PFSK-1 (cell line): ENCODE data around the gene PRSS57.

Source experiments
- POLR2AphosphoS5 ChIP-seq: IDR thresholded peaks from 2 replicates; pipeline ENCODE4 v1.6.1; 2012; ENCODE audit warnings: low read depth, mild to moderate bottlenecking, control low read depth, low read length, moderate library complexity
- TF ChIP-seq, protein P1 (sequence below), 2 experiments: IDR thresholded peaks; 2 replicates each; pipeline versions ENCODE4 v1.6.1 to v1.8.0; 2011 to 2012; ENCODE audit warnings: low read depth in 2 of 2, low read length in 2 of 2, control low read depth in 1 of 2, inconsistent platforms in 1 of 2, mild to moderate bottlenecking in 1 of 2, moderate library complexity in 1 of 2; ENCODE audit not compliant: insufficient read depth in 1 of 2

DNA sequence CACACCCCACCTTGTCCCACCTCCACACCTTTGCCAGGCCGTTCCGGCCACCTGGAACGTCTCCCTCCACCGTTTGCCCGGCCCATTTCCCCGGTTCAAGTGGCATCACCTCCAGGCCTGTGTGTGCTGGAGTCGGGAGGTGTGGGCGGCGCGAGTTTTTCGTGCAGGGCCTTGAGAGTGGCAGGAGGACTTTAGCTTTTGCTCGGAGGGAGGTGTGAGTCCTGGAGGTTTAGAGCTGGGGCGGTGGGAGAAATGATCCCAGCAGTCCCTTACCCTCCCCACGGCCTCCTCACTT is 9.1 kb upstream of the PRSS57 start:
- TF ChIP-seq, protein P1, sequence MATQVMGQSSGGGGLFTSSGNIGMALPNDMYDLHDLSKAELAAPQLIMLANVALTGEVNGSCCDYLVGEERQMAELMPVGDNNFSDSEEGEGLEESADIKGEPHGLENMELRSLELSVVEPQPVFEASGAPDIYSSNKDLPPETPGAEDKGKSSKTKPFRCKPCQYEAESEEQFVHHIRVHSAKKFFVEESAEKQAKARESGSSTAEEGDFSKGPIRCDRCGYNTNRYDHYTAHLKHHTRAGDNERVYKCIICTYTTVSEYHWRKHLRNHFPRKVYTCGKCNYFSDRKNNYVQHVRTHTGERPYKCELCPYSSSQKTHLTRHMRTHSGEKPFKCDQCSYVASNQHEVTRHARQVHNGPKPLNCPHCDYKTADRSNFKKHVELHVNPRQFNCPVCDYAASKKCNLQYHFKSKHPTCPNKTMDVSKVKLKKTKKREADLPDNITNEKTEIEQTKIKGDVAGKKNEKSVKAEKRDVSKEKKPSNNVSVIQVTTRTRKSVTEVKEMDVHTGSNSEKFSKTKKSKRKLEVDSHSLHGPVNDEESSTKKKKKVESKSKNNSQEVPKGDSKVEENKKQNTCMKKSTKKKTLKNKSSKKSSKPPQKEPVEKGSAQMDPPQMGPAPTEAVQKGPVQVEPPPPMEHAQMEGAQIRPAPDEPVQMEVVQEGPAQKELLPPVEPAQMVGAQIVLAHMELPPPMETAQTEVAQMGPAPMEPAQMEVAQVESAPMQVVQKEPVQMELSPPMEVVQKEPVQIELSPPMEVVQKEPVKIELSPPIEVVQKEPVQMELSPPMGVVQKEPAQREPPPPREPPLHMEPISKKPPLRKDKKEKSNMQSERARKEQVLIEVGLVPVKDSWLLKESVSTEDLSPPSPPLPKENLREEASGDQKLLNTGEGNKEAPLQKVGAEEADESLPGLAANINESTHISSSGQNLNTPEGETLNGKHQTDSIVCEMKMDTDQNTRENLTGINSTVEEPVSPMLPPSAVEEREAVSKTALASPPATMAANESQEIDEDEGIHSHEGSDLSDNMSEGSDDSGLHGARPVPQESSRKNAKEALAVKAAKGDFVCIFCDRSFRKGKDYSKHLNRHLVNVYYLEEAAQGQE (IDR thresholded peaks at IDR 0.05; ENCODE audit: insufficient read depth in 1 of 2, low read depth in 2 of 2, low read length in 2 of 2): no peak
- no peak for TF ChIP-seq POLR2AphosphoS5
